Right atrium auricular region (tissue), 2 donors: ENCODE data around the gene SLC4A9. TPM values are rescaled to one million over a fixed set of nuclear protein-coding genes. Genes with fewer than 3 reads are reported as not detected.

Experiments used
- DNase-seq: peaks from one replicate; pipeline ENCODE4 v3.0.0-alpha.2; 2019; ENCODE audit warnings: low spot score
- H3K27ac ChIP-seq, 2 donors: fragments of 200-600 bp; sonication (generic); 1 replicate in 1 of 2; 2 replicates in 1 of 2; pipeline ENCODE4 v1.5.1; 2016 to 2019
- H3K27me3 ChIP-seq, 2 donors: fragments of 200-600 bp; sonication (generic); one replicate each; pipeline versions ENCODE4 v1.5.1 to v1.6.0; 2017 to 2019
- H3K36me3 ChIP-seq: fragments of 200-600 bp; sonication (generic); one replicate; pipeline ENCODE4 v1.5.1; 2016
- H3K4me1 ChIP-seq, 2 donors: fragments of 200-600 bp; sonication (generic); one replicate each; pipeline versions ENCODE4 v1.5.1 to v1.6.0; 2017 to 2019
- H3K4me3 ChIP-seq, 2 donors: fragments of 200-600 bp; sonication (generic); 1 replicate in 1 of 2; 2 replicates in 1 of 2; pipeline ENCODE4 v1.5.1; 2017 to 2019; ENCODE audit warnings: mild to moderate bottlenecking in 1 of 2, moderate library complexity in 1 of 2
- H3K9me3 ChIP-seq, 2 donors: fragments of 200-600 bp; sonication (generic); one replicate each; pipeline ENCODE4 v1.5.1; 2019
- CTCF ChIP-seq, 2 donors: fragments of 200-600 bp; sonication (generic); IDR thresholded peaks; one replicate each; pipeline ENCODE4 v1.5.1; 2019; ENCODE audit warnings: antibody characterized with exemption in 2 of 2
- total RNA-seq, 2 donors: library from RNA; depleted of rRNA; stranded (reverse); fragments of >200 nt; gene quantifications; one replicate each; pipeline ENCODE4 v1.1.0, GENCODE V29; 2016

Gene SLC4A9
- total RNA-seq, 2 donors from 2014 or later = not detected

DNA sequence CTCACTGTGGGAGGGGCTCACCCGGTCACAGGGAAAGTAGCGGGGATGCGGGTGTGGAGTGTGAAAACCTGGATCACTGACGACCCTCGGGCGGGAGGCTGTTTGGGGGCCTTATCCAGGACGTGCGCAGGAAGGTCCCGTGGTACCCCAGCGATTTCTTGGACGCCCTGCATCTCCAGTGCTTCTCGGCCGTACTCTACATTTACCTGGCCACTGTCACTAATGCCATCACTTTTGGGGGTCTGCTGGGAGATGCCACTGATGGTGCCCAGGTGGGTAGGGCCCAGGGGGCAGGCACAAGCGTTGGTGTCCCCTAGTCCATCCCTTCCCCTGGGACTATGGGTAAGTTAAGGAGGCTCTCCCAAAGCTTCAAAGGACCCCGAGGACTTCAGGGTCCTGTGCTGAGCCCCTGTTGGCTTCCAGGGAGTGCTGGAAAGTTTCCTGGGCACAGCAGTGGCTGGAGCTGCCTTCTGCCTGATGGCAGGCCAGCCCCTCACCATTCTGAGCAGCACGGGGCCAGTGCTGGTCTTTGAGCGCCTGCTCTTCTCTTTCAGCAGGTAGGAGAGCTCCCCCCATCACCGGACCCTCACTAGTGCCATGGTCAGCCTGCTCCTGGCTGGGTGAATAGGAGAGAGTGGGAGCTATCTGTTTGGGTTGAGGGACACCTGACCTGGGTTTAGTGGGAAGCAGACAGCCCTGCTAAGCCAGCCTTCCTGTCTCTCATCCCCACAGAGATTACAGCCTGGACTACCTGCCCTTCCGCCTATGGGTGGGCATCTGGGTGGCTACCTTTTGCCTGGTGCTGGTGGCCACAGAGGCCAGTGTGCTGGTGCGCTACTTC lies 3.9 kb downstream of the SLC4A9 start:
- Histone ChIP-seq H3K9me3 (no peaks in the 10 kb centered on the region), H3K4me1 (peaks cover 0 to 9% of the 10 kb centered on the region in 2 donors), H3K27me3 (no peaks in the 10 kb centered on the region), H3K4me3 (peak overlapping the region in 1 of 2 donors; percentile 33), H3K27ac (no peak overlapping the region), H3K36me3 (no peaks in the 10 kb centered on the region)
- no peak for DNase-seq
- no peak for TF ChIP-seq CTCF (IDR thresholded peaks at IDR 0.05)

- no peak for DNase-seq
- TF ChIP-seq CTCF (IDR thresholded peaks at IDR 0.05) = no peak
Observed at GRCh38 chr5:140364472-140364765, 4.4 kb downstream of the SLC4A9 start.

DNA sequence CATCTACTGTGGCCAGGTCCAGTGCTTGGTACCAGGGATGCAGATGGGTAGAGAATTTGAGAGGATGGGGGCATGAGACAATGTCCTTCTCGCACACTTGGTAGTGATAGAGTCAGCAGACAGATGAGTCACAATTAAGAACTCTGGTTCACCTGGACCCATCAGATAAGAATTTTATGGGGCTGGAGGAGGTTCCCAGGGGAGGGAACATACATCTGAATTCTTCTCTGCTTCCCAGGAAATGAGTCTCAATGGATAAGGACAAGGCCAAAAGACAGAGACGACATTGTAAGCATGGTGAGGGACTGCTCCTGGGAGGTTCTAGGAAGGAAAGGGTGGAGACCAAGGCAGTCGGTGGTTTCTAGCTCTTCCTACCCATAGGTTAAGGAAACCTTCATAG lies 5.3 kb downstream of the SLC4A9 start:
- H3K4me3 ChIP-seq = no peak overlapping the region
- no peak for TF ChIP-seq CTCF (IDR thresholded peaks at IDR 0.05)
- H3K36me3 ChIP-seq = no peaks in the 10 kb centered on the region
- peaks cover 0 to 9% of the 10 kb centered on the region in 2 donors for H3K4me1 ChIP-seq
- H3K27me3 ChIP-seq = no peaks in the 10 kb centered on the region
- H3K9me3 ChIP-seq = no peaks in the 10 kb centered on the region
- DNase-seq = no peak
- H3K27ac ChIP-seq = no peak overlapping the region

More at GRCh38 chr5:140364472-140364765, 4.4 kb downstream of the SLC4A9 start:
- Histone ChIP-seq H3K9me3 (no peaks in the 10 kb centered on the region), H3K27me3 (no peaks in the 10 kb centered on the region), H3K27ac (no peak overlapping the region), H3K36me3 (no peaks in the 10 kb centered on the region), H3K4me3 (no peak overlapping the region), H3K4me1 (peaks cover 0 to 9% of the 10 kb centered on the region in 2 donors)

GRCh38 chr5:140365941-140366340 lies 5.9 kb downstream of the SLC4A9 start:
- H3K27ac ChIP-seq = no peak overlapping the region
- no peak for TF ChIP-seq CTCF (IDR thresholded peaks at IDR 0.05)
- H3K4me3 ChIP-seq = no peak overlapping the region
- no peaks in the 10 kb centered on the region for H3K9me3 ChIP-seq
- H3K27me3 ChIP-seq = no peaks in the 10 kb centered on the region
- no peaks in the 10 kb centered on the region for H3K36me3 ChIP-seq
- DNase-seq = no peak
- H3K4me1 ChIP-seq = peaks cover 0 to 9% of the 10 kb centered on the region in 2 donors

DNA sequence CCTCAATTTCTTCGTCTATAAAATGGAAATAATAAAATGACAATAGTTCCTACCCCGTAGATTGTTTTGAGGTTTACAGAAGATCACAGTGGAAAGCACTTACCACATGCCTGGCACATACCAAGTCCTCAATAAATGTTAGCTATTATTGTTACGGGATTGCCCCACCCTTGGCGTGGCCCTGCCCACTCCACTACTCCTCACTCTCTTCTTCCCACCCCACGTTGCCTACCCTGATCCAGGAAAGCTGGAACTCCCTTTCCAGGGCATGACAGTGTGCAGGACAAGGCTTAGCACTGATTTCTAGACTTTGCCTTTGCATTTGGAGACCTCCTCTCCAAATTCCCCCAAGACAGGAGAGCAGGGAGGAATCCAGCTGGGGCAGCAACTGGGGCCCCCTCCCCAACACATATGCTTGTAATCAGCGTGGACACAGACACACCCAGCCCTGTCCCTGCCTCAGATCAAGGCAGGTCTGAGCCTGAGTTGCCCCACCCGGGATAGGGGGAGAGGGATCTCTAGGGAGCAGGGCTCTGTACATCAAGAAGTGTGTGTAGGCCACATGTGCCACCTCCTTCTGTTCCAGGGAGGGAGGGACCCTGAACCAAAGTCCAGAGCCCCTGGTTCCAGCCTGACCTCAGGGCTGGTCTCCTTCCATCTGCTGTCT lies 6.7 kb downstream of the SLC4A9 start:
- Histone ChIP-seq H3K4me3 (no peak overlapping the region), H3K36me3 (no peaks in the 10 kb centered on the region), H3K27me3 (no peaks in the 10 kb centered on the region), H3K27ac (no peak overlapping the region), H3K4me1 (peaks cover 0 to 9% of the 10 kb centered on the region in 2 donors), H3K9me3 (no peaks in the 10 kb centered on the region)
- no peak for TF ChIP-seq CTCF (IDR thresholded peaks at IDR 0.05)
- no peak for DNase-seq
